B cell (primary cell): Measurements from ENCODE around the gene CTDP1.

Source experiments
- EZH2 ChIP-seq: IDR thresholded peaks from 2 replicates; pipeline ENCODE4 v1.6.1; 2012; ENCODE audit warnings: borderline replicate concordance, low read depth, mild to moderate bottlenecking, moderate library complexity, low read length; ENCODE audit not compliant: insufficient read depth, poor library complexity, severe bottlenecking
- TF ChIP-seq, protein P1 (sequence below): fragments of 200-600 bp; IDR thresholded peaks from one replicate; pipeline ENCODE4 v1.8.0; 2022; ENCODE audit warnings: antibody characterized with exemption, mild to moderate bottlenecking

DNA sequence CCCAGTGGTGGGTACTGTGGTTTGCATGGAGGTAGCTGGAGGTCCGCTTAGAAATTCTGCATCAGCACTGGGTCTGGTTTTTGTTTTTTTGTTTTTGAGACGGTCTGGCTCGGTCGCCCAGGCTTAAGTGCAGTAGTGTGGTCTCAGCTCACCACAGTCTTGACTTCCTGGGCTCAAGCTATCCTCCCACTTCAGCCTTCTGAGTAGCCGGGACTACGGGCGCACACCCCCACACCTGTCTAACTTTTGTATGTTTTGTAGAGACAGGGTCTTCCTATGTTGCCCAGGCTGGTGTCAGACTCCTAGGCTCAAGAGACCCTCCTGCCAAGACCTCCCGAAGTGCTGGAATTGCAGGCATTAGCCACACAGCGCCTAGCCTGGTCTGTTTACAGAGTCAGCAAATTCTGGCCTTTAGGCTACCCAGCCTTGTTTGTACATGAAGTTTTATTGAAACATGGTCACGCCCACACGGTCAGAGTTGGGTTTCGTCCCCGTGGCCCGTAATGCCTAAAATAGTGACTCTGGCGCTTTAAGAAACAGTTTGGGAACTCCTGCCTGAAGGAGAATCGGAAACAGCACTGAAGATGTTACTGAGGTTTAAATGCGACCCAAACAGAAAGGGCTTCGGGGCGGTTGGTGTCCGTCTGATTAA, 32.7 kb downstream of the CTDP1 start:
- TF ChIP-seq, protein P1, sequence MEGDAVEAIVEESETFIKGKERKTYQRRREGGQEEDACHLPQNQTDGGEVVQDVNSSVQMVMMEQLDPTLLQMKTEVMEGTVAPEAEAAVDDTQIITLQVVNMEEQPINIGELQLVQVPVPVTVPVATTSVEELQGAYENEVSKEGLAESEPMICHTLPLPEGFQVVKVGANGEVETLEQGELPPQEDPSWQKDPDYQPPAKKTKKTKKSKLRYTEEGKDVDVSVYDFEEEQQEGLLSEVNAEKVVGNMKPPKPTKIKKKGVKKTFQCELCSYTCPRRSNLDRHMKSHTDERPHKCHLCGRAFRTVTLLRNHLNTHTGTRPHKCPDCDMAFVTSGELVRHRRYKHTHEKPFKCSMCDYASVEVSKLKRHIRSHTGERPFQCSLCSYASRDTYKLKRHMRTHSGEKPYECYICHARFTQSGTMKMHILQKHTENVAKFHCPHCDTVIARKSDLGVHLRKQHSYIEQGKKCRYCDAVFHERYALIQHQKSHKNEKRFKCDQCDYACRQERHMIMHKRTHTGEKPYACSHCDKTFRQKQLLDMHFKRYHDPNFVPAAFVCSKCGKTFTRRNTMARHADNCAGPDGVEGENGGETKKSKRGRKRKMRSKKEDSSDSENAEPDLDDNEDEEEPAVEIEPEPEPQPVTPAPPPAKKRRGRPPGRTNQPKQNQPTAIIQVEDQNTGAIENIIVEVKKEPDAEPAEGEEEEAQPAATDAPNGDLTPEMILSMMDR = no peak
- no peak for TF ChIP-seq EZH2
